ENCODE data around the gene NFS1.

Gene NFS1

GRCh38 chr20:35627121-35627520 is 72.0 kb downstream of the NFS1 start:
- Histone ChIP-seq H2AFZ (ENCODE audit: low read depth, low read length, severe bottlenecking) (no peak overlapping the region), H3K9me2 (replicated peaks; ENCODE audit: insufficient read depth, low read length) (no peaks in the 10 kb centered on the region), H3F3A (ENCODE audit: insufficient read depth) (no peaks in the 10 kb centered on the region), H3K9me3 (ENCODE audit: insufficient read depth, low read length) (no peaks in the 10 kb centered on the region), H4K20me1 (ENCODE audit: low read depth, low read length) (no peaks in the 10 kb centered on the region), H3K36me3 (ENCODE audit: low read length) (peaks cover 6% of the 10 kb centered on the region; the same call in 1 of the 2 replicates), H3K27ac (ENCODE audit: low read depth, low read length) (no peak overlapping the region), H3K9ac (ENCODE audit: low read length) (no peak overlapping the region), H3K4me3 (ENCODE audit: insufficient read depth, low read length, poor library complexity, severe bottlenecking) (no peak overlapping the region), H3K27me3 (ENCODE audit: low read length) (no peaks in the 10 kb centered on the region), H3K4me2 (ENCODE audit: low read depth, low read length, poor library complexity, severe bottlenecking) (no peak overlapping the region), H3K79me2 (ENCODE audit: insufficient read depth, low read length) (no peaks in the 10 kb centered on the region)
- TF ChIP-seq CTCF (IDR thresholded peaks at IDR 0.05; ENCODE audit: insufficient read depth, low read length, poor library complexity, severe bottlenecking) = no peak
- no peak for TF ChIP-seq EZH2phosphoT487 (conservative IDR thresholded peaks at IDR 0.05; ENCODE audit: low read length)

DNA sequence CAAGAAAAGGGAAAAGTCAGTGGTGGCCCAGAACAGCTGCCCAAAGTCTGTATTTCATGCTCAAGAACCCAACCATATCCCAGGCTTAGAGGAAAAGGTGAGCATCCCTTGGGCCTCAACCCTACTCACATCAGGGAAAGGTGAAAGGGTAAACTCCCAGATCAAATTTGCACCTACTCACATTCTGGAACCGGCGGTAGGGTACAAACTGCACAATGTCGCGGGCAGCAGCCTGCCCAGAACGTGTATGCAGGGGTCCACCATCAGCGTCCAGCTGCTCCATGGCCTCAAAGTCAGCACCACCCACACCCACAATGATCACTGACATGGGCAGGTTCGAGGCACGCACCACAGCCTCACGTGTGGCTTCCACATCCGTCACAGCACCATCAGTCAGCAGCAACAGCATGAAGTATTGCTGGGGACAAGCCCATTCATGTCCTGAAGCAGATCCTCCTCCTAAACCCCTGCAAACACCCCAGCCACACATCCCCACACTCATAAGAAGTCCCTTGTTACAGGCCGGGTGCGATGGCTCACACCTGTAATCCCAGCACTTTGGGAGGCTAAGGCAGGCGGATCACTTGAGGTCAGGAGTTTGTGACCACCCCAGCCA is 72.7 kb downstream of the NFS1 start:
- Histone ChIP-seq H3F3A (ENCODE audit: insufficient read depth) (no peaks in the 10 kb centered on the region), H4K20me1 (ENCODE audit: low read depth, low read length) (no peaks in the 10 kb centered on the region), H3K9ac (ENCODE audit: low read length) (no peak overlapping the region), H3K4me2 (ENCODE audit: low read depth, low read length, poor library complexity, severe bottlenecking) (no peak overlapping the region), H3K27me3 (ENCODE audit: low read length) (no peaks in the 10 kb centered on the region), H3K9me2 (replicated peaks; ENCODE audit: insufficient read depth, low read length) (no peaks in the 10 kb centered on the region), H3K27ac (ENCODE audit: low read depth, low read length) (no peak overlapping the region), H2AFZ (ENCODE audit: low read depth, low read length, severe bottlenecking) (no peak overlapping the region), H3K79me2 (ENCODE audit: insufficient read depth, low read length) (no peaks in the 10 kb centered on the region), H3K4me3 (ENCODE audit: insufficient read depth, low read length, poor library complexity, severe bottlenecking) (no peak overlapping the region), H3K9me3 (ENCODE audit: insufficient read depth, low read length) (no peaks in the 10 kb centered on the region), H3K36me3 (ENCODE audit: low read length) (peaks cover 6% of the 10 kb centered on the region; the same call in 1 of the 2 replicates)
- TF ChIP-seq EZH2phosphoT487 (conservative IDR thresholded peaks at IDR 0.05; ENCODE audit: low read length) (no peak), CTCF (IDR thresholded peaks at IDR 0.05; ENCODE audit: insufficient read depth, low read length, poor library complexity, severe bottlenecking) (no peak)

GRCh38 chr20:35625584-35626385 is 73.4 kb downstream of the NFS1 start:
- Histone ChIP-seq H3K4me2 (ENCODE audit: low read depth, low read length, poor library complexity, severe bottlenecking) (no peak overlapping the region), H3F3A (ENCODE audit: insufficient read depth) (no peaks in the 10 kb centered on the region), H3K9ac (ENCODE audit: low read length) (no peak overlapping the region), H3K36me3 (ENCODE audit: low read length) (peaks cover 6% of the 10 kb centered on the region; the same call in 1 of the 2 replicates), H3K27me3 (ENCODE audit: low read length) (no peaks in the 10 kb centered on the region), H3K4me3 (ENCODE audit: insufficient read depth, low read length, poor library complexity, severe bottlenecking) (no peak overlapping the region), H3K9me2 (replicated peaks; ENCODE audit: insufficient read depth, low read length) (no peaks in the 10 kb centered on the region), H3K27ac (ENCODE audit: low read depth, low read length) (no peak overlapping the region), H3K9me3 (ENCODE audit: insufficient read depth, low read length) (no peaks in the 10 kb centered on the region), H3K79me2 (ENCODE audit: insufficient read depth, low read length) (no peaks in the 10 kb centered on the region), H2AFZ (ENCODE audit: low read depth, low read length, severe bottlenecking) (no peak overlapping the region), H4K20me1 (ENCODE audit: low read depth, low read length) (no peaks in the 10 kb centered on the region)
- TF ChIP-seq EZH2phosphoT487 (conservative IDR thresholded peaks at IDR 0.05; ENCODE audit: low read length) (no peak), CTCF (IDR thresholded peaks at IDR 0.05; ENCODE audit: insufficient read depth, low read length, poor library complexity, severe bottlenecking) (no peak)
